GM12801 (cell line): ENCODE data around the gene MAGOH.

ENCODE experiments used
- CTCF ChIP-seq: IDR thresholded peaks from one replicate; pipeline ENCODE4 v1.5.1; 2011; ENCODE audit warnings: control low read depth; ENCODE audit not compliant: insufficient read length; ENCODE audit errors: extremely low read depth

The MAGOH gene

GRCh38 chr1:53246261-53247134 is 8.2 kb upstream of the MAGOH start:
- no peak for TF ChIP-seq CTCF

GRCh38 chr1:53244141-53244540 is 5.8 kb upstream of the MAGOH start:
- no peak for TF ChIP-seq CTCF

- no peak for TF ChIP-seq CTCF
Measured at GRCh38 chr1:53242381-53242780, 4.1 kb upstream of the MAGOH start.

DNA sequence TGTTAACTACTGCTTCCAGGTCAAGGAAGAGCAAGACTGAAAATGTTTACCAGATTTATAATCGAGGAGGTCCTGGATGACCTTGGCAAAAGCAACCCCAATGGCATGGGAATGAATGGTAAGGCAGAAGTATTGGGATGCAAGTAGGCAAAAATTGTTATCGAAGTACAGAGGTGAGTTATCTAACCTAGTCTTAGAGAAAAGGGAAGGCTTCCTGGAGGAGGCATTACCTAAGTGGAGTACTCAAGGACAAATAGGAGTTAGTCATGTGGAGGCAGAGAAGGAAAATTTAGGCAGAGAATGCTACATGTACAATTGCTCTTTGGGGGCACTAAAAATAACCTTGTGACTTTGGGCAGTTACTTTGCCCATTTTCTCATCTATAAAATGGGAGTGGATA is 3.5 kb upstream of the MAGOH start:
- TF ChIP-seq CTCF: no peak

- no peak for TF ChIP-seq CTCF
Measured at GRCh38 chr1:53237638-53238037, 680 bp downstream of the MAGOH start.

GRCh38 chr1:53220962-53221286 is 17.4 kb downstream of the MAGOH start:
- no peak for TF ChIP-seq CTCF

DNA sequence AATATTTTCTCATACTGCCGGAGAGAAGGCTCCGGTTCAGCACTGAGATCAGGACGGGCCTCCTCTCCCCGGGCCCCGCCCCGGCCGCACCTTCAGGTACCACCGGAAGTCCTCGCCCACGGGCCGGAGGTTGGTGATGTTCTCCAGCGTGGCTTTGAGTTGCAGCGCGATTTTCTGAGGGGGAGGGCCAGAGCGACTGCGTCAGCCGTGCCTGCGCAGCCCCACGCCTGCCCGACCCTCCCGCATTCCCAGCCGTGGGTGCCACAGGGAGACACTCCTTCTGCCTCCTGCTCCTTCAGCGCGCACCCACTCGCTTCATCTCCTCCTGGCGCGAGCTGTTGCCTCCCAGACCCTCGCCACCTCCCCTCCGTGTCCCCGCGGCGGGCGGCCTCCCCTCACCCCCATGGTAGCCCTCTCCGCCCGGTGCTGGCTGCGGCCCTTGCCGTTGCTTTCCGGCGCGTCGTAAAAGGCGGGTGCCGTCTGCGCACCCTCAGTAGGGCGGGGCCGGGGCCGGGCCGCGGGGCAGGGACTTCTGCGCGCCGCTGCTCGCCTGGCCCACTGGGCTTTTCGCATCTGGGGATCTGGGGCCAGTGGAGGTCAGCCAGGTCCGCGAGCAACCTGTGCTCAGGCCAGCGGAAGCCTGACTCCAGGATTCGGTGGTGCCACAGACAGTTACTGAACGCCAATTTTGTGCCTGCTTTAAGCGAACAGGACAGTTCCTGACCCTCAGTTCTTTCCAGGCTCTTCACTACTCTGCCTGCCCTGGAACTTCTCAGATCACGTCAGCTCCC is 18.0 kb downstream of the MAGOH start, which contains the start of gene CZIB:
Gene CZIB, minus strand, starts transcription at position 464 of the 791 bp plus-strand sequence. Its CDS starts 59 bp downstream, at position 405.
- TF ChIP-seq CTCF: no peak
